HepG2 (cell line): ENCODE data around the gene CAGE1. TPM values are rescaled to one million over a fixed set of nuclear protein-coding genes. Genes with fewer than 3 reads are reported as not detected.

ENCODE experiments used
- AFF4 ChIP-seq: sonication (generic); formaldehyde crosslinking; IDR thresholded peaks from 2 replicates; pipeline ENCODE4 v1.4.0; 2020; ENCODE audit warnings: missing genetic modification reagents
- AHR ChIP-seq: IDR thresholded peaks from 2 replicates; pipeline ENCODE4 v1.6.1; 2018; ENCODE audit warnings: missing genetic modification reagents, missing compliant biosample characterization
- ATAD3A ChIP-seq: sonication (generic); formaldehyde crosslinking; IDR thresholded peaks from 2 replicates; pipeline ENCODE4 v1.4.0; 2020; ENCODE audit warnings: missing genetic modification reagents
- BRD4 ChIP-seq: sonication (generic); formaldehyde crosslinking; IDR thresholded peaks from 2 replicates; pipeline ENCODE4 v1.4.0; 2020; ENCODE audit warnings: missing genetic modification reagents
- DNMT3B ChIP-seq: conservative IDR thresholded peaks from 2 replicates; pipeline ENCODE4 v1.6.1; 2016; ENCODE audit warnings: missing biosample characterization, control low read depth
- HOXA3 ChIP-seq: sonication (generic); formaldehyde crosslinking; IDR thresholded peaks from 2 replicates; pipeline ENCODE4 v1.5.0; 2020; ENCODE audit warnings: missing genetic modification reagents
- LBX2 ChIP-seq: sonication (generic); formaldehyde crosslinking; IDR thresholded peaks from 2 replicates; pipeline ENCODE4 v1.5.0; 2020; ENCODE audit warnings: missing genetic modification reagents, mild to moderate bottlenecking, borderline replicate concordance
- NCOR1 ChIP-seq: fragments of 200-600 bp; sonication (generic); IDR thresholded peaks from 2 replicates; pipeline ENCODE4 v1.7.0; 2017; ENCODE audit warnings: antibody characterized with exemption, low read length, borderline replicate concordance
- PITX1 ChIP-seq: sonication (generic); formaldehyde crosslinking; IDR thresholded peaks from 2 replicates; pipeline ENCODE4 v1.5.1; 2020; ENCODE audit warnings: mild to moderate bottlenecking, missing genetic modification reagents
- RAD51 ChIP-seq: fragments of 450-650 bp; IDR thresholded peaks from 2 replicates; pipeline ENCODE4 v1.6.1; 2016; ENCODE audit warnings: borderline replicate concordance
- RFX3 ChIP-seq: IDR thresholded peaks from 2 replicates; pipeline ENCODE4 v1.6.1; 2016; ENCODE audit warnings: missing biosample characterization, missing genetic modification reagents
- SAFB2 ChIP-seq: sonication (generic); formaldehyde crosslinking; IDR thresholded peaks from 2 replicates; pipeline ENCODE4 v1.5.1; 2020; ENCODE audit warnings: missing genetic modification reagents, low read depth, mild to moderate bottlenecking, borderline replicate concordance
- SIX1 ChIP-seq: sonication (generic); formaldehyde crosslinking; IDR thresholded peaks from 2 replicates; pipeline ENCODE4 v1.4.0; 2020; ENCODE audit warnings: missing genetic modification reagents, borderline replicate concordance
- SMAD3 ChIP-seq: sonication (generic); formaldehyde crosslinking; IDR thresholded peaks from 2 replicates; pipeline ENCODE4 v1.4.0; 2020; ENCODE audit warnings: missing genetic modification reagents
- SMARCE1 ChIP-seq: fragments of 450-650 bp; IDR thresholded peaks from 2 replicates; pipeline ENCODE4 v1.6.1; 2017; ENCODE audit warnings: borderline replicate concordance
- SP5 ChIP-seq: IDR thresholded peaks from 2 replicates; pipeline ENCODE4 v1.6.1; 2016; ENCODE audit warnings: low read depth, borderline replicate concordance
- ZBTB33 ChIP-seq: sonication (generic); formaldehyde crosslinking; IDR thresholded peaks from 2 replicates; pipeline ENCODE4 v1.4.0; 2020; ENCODE audit warnings: missing genetic modification reagents
- ZNF253 ChIP-seq: sonication (generic); formaldehyde crosslinking; IDR thresholded peaks from 2 replicates; pipeline ENCODE4 v1.8.0; 2022; ENCODE audit warnings: mild to moderate bottlenecking, missing genetic modification reagents, borderline replicate concordance
- ZNF263 ChIP-seq: sonication (generic); formaldehyde crosslinking; IDR thresholded peaks from 2 replicates; pipeline ENCODE4 v1.4.0; 2020; ENCODE audit warnings: missing genetic modification reagents
- ZNF432 ChIP-seq: sonication (generic); formaldehyde crosslinking; IDR thresholded peaks from 2 replicates; pipeline ENCODE4 v1.5.0; 2020; ENCODE audit warnings: missing genetic modification reagents, mild to moderate bottlenecking, borderline replicate concordance
- ZNF616 ChIP-seq: sonication (generic); formaldehyde crosslinking; IDR thresholded peaks from 2 replicates; pipeline ENCODE4 v1.5.0; 2020; ENCODE audit warnings: low read depth, mild to moderate bottlenecking, missing genetic modification reagents
- ZNF761 ChIP-seq: sonication (generic); formaldehyde crosslinking; conservative IDR thresholded peaks from 2 replicates; pipeline ENCODE4 v1.4.0; 2020; ENCODE audit warnings: mild to moderate bottlenecking, missing genetic modification reagents
- polyA plus RNA-seq, 8 experiments: library from polyadenylated mRNA; depleted of rRNA in 3 of 8; stranded (reverse) in 7 of 8; unstranded in 1 of 8; fragments of >200 nt; fragmentation: Illumina TruSeq in 4 of 8; extraction: Trizol in 4 of 8; gene quantifications; 2 replicates each; pipeline versions ENCODE4 v1.2.1 to v1.2.3, GENCODE V29; 2011 to 2016; ENCODE audit warnings: low read depth in 4 of 8, missing spikeins in 1 of 8, mixed read lengths in 1 of 8; ENCODE audit not compliant: insufficient read depth in 1 of 8
- total RNA-seq, 5 experiments: library from RNA; depleted of rRNA; stranded (reverse); fragments of >200 nt; fragmentation: Illumina TruSeq; extraction: Trizol; gene quantifications; 2 replicates each; pipeline ENCODE4 v1.2.3, GENCODE V29; 2016; ENCODE audit warnings: low read depth in 1 of 5

CAGE1 gene
- total and polyA plus RNA-seq, 2 of the 13 experiments (the other 11 are each of a cell fraction or from before 2014, with no cell fraction given): 0.03 to 0.15 TPM

GRCh38 chr6:7389451-7390225 is at the start of gene CAGE1, which contains the start of gene RIOK1 (continued):
- peak; percentile 96 for TF ChIP-seq ZNF761
- TF ChIP-seq LBX2: no peak; the same call in 1 of the 2 replicates
- peak; percentile 88; the same call in 1 of the 2 replicates for TF ChIP-seq SAFB2 (CRISPR knock-in tag)
- TF ChIP-seq RAD51: no peak
- peak; percentile 97 for TF ChIP-seq ZNF616 (CRISPR knock-in tag)
- peak; percentile 86; the same call in 1 of the 2 replicates for TF ChIP-seq DNMT3B (CRISPR knock-in tag)
- TF ChIP-seq ATAD3A (CRISPR knock-in tag): no peak
- TF ChIP-seq ZNF263: peak; percentile 35
- TF ChIP-seq BRD4 (CRISPR knock-in tag): no peak; the same call in none of the 2 replicates
- TF ChIP-seq PITX1: peak; percentile 69; the same call in 1 of the 2 replicates
- TF ChIP-seq SP5 (CRISPR knock-in tag): peak; percentile 53; the same call in 1 of the 2 replicates
- TF ChIP-seq HOXA3 (CRISPR knock-in tag): peak; percentile 89
- TF ChIP-seq AHR: peak; percentile 96
- TF ChIP-seq ZBTB33: peak; percentile 13; the same call in 1 of the 2 replicates
- TF ChIP-seq RFX3 (CRISPR knock-in tag): peak; percentile 12; the same call in 1 of the 2 replicates
- peak; percentile 91 for TF ChIP-seq SMAD3
- peak; percentile 64 for TF ChIP-seq SIX1 (CRISPR knock-in tag)
- TF ChIP-seq ZNF432 (CRISPR knock-in tag): 0 out of 2 replicates have a peak, but pooled peaks have one; percentile 69
- 0 out of 2 replicates have a peak, but pooled peaks have one; percentile 24 for TF ChIP-seq AFF4 (CRISPR knock-in tag)
- TF ChIP-seq NCOR1: 0 out of 2 replicates have a peak, but pooled peaks have one; percentile 30
- no peak for TF ChIP-seq SMARCE1
- TF ChIP-seq ZNF253 (CRISPR knock-in tag): peak; percentile 93; the same call in 1 of the 2 replicates
